MM.1S (cell line): ENCODE results near the gene TBC1D5.

Experiments
- DNase-seq: peaks from one replicate; pipeline ENCODE4 v3.0.0-alpha.2; 2015
- H2AFZ ChIP-seq: fragments of 300-600 bp; sonication (generic); 2 replicates; pipeline ENCODE4 v1.6.0; 2016; ENCODE audit warnings: antibody characterized with exemption, low read length
- H3F3A ChIP-seq: fragments of 300-600 bp; sonication (generic); 2 replicates; pipeline ENCODE4 v1.6.1; 2016; ENCODE audit warnings: mild to moderate bottlenecking, antibody characterized with exemption, low read length, moderate library complexity, mixed read lengths; ENCODE audit not compliant: insufficient read depth
- H3K27ac ChIP-seq: fragments of 300-600 bp; sonication (generic); 2 replicates; pipeline ENCODE4 v1.5.1; 2016; ENCODE audit warnings: mild to moderate bottlenecking, low read length
- H3K27me3 ChIP-seq: fragments of 300-600 bp; sonication (generic); replicated peaks from 2 replicates; pipeline ENCODE4 v1.6.0; 2016; ENCODE audit warnings: low read length; ENCODE audit not compliant: insufficient read depth
- H3K36me3 ChIP-seq: fragments of 300-600 bp; sonication (generic); replicated peaks from 2 replicates; pipeline ENCODE4 v1.6.1; 2016; ENCODE audit warnings: mild to moderate bottlenecking, low read length, mixed read lengths; ENCODE audit not compliant: insufficient read depth
- H3K4me1 ChIP-seq: fragments of 300-600 bp; sonication (generic); 2 replicates; pipeline ENCODE4 v1.6.1; 2016; ENCODE audit warnings: low read length, mixed read lengths
- H3K4me2 ChIP-seq: fragments of 300-600 bp; sonication (generic); 2 replicates; pipeline ENCODE4 v1.6.0; 2016; ENCODE audit warnings: low read depth, low read length
- H3K4me3 ChIP-seq: fragments of 300-600 bp; sonication (generic); 2 replicates; pipeline ENCODE4 v1.5.1; 2016; ENCODE audit warnings: low read length, mixed read lengths
- H3K79me2 ChIP-seq: fragments of 300-600 bp; sonication (generic); 2 replicates; pipeline ENCODE4 v1.6.1; 2016; ENCODE audit warnings: mixed run types, low read length, mixed read lengths
- H3K9ac ChIP-seq: fragments of 300-600 bp; sonication (generic); 2 replicates; pipeline ENCODE4 v1.6.1; 2016; ENCODE audit warnings: low read length, mixed read lengths
- H3K9me2 ChIP-seq: fragments of 300-600 bp; sonication (generic); replicated peaks from 2 replicates; pipeline ENCODE4 v1.6.1; 2016; ENCODE audit warnings: mild to moderate bottlenecking, low read length, mixed read lengths; ENCODE audit not compliant: insufficient read depth
- H3K9me3 ChIP-seq: fragments of 300-600 bp; sonication (generic); replicated peaks from 2 replicates; pipeline ENCODE4 v1.6.1; 2016; ENCODE audit warnings: mild to moderate bottlenecking, low read length, mixed read lengths; ENCODE audit not compliant: insufficient read depth
- H4K20me1 ChIP-seq: fragments of 300-600 bp; sonication (generic); 2 replicates; pipeline ENCODE4 v1.6.1; 2016; ENCODE audit warnings: mild to moderate bottlenecking, low read length, moderate library complexity, mixed read lengths; ENCODE audit not compliant: insufficient read depth
- CTCF ChIP-seq: fragments of 300-600 bp; sonication (generic); IDR thresholded peaks from 2 replicates; pipeline ENCODE4 v1.5.1; 2016; ENCODE audit warnings: antibody characterized with exemption, low read length, mixed read lengths
- EZH2 ChIP-seq: fragments of 300-600 bp; sonication (generic); optimal IDR thresholded peaks from 2 replicates; pipeline ENCODE3; 2017; ENCODE audit warnings: low read depth, mild to moderate bottlenecking, antibody characterized with exemption, low read length, mixed read lengths
- EZH2phosphoT487 ChIP-seq: fragments of 300-600 bp; sonication (generic); IDR thresholded peaks from 2 replicates; pipeline ENCODE4 v1.6.1; 2018; ENCODE audit warnings: antibody characterized with exemption, low read length

The TBC1D5 gene

GRCh38 chr3:17390785-17391184 lies 351.6 kb downstream of the TBC1D5 start:
- no peaks in the 10 kb centered on the region for H3K36me3 ChIP-seq
- H3K27ac ChIP-seq = no peak overlapping the region
- no peaks in the 10 kb centered on the region for H4K20me1 ChIP-seq
- no peak overlapping the region for H2AFZ ChIP-seq
- no peaks in the 10 kb centered on the region for H3F3A ChIP-seq
- H3K4me2 ChIP-seq = no peak overlapping the region
- no peak overlapping the region for H3K9ac ChIP-seq
- H3K4me3 ChIP-seq = no peak overlapping the region
- no peaks in the 10 kb centered on the region for H3K27me3 ChIP-seq
- no peaks in the 10 kb centered on the region for H3K79me2 ChIP-seq
- TF ChIP-seq CTCF = no peak
- TF ChIP-seq EZH2phosphoT487 = no peak
- no peak for TF ChIP-seq EZH2
- no peaks in the 10 kb centered on the region for H3K9me3 ChIP-seq
- no peaks in the 10 kb centered on the region for H3K4me1 ChIP-seq
- H3K9me2 ChIP-seq = no peaks in the 10 kb centered on the region
- DNase-seq = no peak

GRCh38 chr3:17387108-17387507 lies 355.3 kb downstream of the TBC1D5 start:
- H3K9me2 ChIP-seq = no peaks in the 10 kb centered on the region
- no peaks in the 10 kb centered on the region for H4K20me1 ChIP-seq
- H3K9ac ChIP-seq = no peak overlapping the region
- H3K79me2 ChIP-seq = no peaks in the 10 kb centered on the region
- H3K27ac ChIP-seq = no peak overlapping the region
- no peak overlapping the region for H3K4me3 ChIP-seq
- no peak for DNase-seq
- H3K27me3 ChIP-seq = no peaks in the 10 kb centered on the region
- H3K4me1 ChIP-seq = no peaks in the 10 kb centered on the region
- no peaks in the 10 kb centered on the region for H3F3A ChIP-seq
- H3K36me3 ChIP-seq = no peaks in the 10 kb centered on the region
- H2AFZ ChIP-seq = no peak overlapping the region
- no peak overlapping the region for H3K4me2 ChIP-seq
- no peak for TF ChIP-seq EZH2
- no peak for TF ChIP-seq EZH2phosphoT487
- no peak for TF ChIP-seq CTCF
- H3K9me3 ChIP-seq = no peaks in the 10 kb centered on the region

- H3K27ac ChIP-seq = no peak overlapping the region
- H4K20me1 ChIP-seq = no peaks in the 10 kb centered on the region
- no peaks in the 10 kb centered on the region for H3F3A ChIP-seq
- H3K4me3 ChIP-seq = no peak overlapping the region
- H3K9me2 ChIP-seq = no peaks in the 10 kb centered on the region
- H3K4me1 ChIP-seq = no peaks in the 10 kb centered on the region
- H2AFZ ChIP-seq = no peak overlapping the region
- no peaks in the 10 kb centered on the region for H3K9me3 ChIP-seq
- DNase-seq = no peak
- H3K36me3 ChIP-seq = no peaks in the 10 kb centered on the region
- TF ChIP-seq CTCF = no peak
- no peak for TF ChIP-seq EZH2phosphoT487
- no peak for TF ChIP-seq EZH2
- no peak overlapping the region for H3K9ac ChIP-seq
- H3K27me3 ChIP-seq = no peaks in the 10 kb centered on the region
- H3K4me2 ChIP-seq = no peak overlapping the region
- no peaks in the 10 kb centered on the region for H3K79me2 ChIP-seq
Measured at GRCh38 chr3:17386432-17386831, 356.0 kb downstream of the TBC1D5 start.
